ENCODE data around the gene NRTN. TPM values are rescaled to one million over a fixed set of nuclear protein-coding genes. Genes with fewer than 3 reads are reported as not detected.

The NRTN gene
- total and polyA plus RNA-seq, 4 donors, result 0.23 to 3.3 (median 1.4) TPM

DNA sequence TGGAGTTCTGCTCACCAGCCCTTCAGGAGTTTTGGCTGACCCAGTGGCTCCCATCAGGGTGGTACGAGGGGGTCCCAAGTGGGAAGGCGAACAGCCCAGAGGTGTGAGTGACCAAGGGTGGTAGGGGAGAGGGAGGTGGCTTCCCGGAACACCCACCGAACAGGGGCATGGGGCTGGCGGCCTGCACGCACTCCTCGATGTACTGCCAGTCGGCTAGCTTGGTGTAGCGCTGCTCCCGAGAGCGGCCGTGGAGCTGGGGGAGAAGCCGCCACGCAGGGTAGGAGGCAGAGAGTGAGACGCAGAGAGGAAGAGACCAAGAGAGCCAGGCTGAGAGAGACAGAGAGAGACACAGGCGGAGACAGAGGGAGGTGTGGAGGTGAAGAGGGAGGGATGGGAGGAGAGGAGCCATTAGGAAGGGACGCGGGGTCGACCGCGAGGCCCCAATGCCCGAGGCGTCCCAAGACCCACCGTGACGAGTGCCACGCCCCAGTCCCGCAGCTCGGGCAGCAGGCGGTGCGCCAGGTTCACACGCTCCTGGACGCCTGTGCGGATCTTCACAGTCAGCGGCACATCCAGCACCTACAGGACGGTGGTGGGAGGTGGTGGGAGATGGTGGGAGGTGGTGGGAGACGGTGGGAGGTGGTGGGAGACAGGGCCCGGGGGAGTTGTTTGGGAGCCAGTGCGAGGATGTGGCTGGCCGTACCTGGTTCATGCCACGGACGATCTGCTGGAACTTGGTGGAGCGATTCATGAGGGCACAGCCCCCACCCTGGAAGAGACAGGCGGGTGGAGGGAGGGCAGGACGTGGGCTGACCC is 18.1 kb upstream of the NRTN start:
- WGBS, 2 donors, result 92 to 94% methylated on average over 41 to 44 of the region's 44 CpGs
- Histone ChIP-seq H3K4me3 (no peak overlapping the region), H3K36me3 (ENCODE audit: control insufficient read depth in 4 of 4, insufficient read depth in 4 of 4, low read length in 4 of 4) (peaks cover 13 to 74% (median 22%) of the 10 kb centered on the region in 4 donors), H3K4me1 (ENCODE audit: control insufficient read depth in 5 of 5, insufficient read depth in 5 of 5, low read length in 5 of 5) (peaks cover 0 to 6% (median 4%) of the 10 kb centered on the region in 5 donors), H3K27ac (ENCODE audit: low read depth in 1 of 2, low read length in 1 of 2) (no peak overlapping the region), H3K9me3 (ENCODE audit: control insufficient read depth in 4 of 4, insufficient read depth in 3 of 4, low read length in 3 of 4) (peaks cover 0 to 2% (median 0%) of the 10 kb centered on the region in 4 donors), H3K9ac (ENCODE audit: insufficient read depth in 1 of 2, low read length in 2 of 2) (no peak overlapping the region), H3K27me3 (ENCODE audit: control insufficient read depth in 3 of 3, insufficient read depth in 3 of 3, low read length in 2 of 3) (no peaks in the 10 kb centered on the region)
- TF ChIP-seq, protein P1, sequence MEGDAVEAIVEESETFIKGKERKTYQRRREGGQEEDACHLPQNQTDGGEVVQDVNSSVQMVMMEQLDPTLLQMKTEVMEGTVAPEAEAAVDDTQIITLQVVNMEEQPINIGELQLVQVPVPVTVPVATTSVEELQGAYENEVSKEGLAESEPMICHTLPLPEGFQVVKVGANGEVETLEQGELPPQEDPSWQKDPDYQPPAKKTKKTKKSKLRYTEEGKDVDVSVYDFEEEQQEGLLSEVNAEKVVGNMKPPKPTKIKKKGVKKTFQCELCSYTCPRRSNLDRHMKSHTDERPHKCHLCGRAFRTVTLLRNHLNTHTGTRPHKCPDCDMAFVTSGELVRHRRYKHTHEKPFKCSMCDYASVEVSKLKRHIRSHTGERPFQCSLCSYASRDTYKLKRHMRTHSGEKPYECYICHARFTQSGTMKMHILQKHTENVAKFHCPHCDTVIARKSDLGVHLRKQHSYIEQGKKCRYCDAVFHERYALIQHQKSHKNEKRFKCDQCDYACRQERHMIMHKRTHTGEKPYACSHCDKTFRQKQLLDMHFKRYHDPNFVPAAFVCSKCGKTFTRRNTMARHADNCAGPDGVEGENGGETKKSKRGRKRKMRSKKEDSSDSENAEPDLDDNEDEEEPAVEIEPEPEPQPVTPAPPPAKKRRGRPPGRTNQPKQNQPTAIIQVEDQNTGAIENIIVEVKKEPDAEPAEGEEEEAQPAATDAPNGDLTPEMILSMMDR (IDR thresholded peaks at IDR 0.05; ENCODE audit: control extremely low read depth, extremely low read depth), result no peak
- DNase-seq, result no peak
- ATAC-seq (ENCODE audit: insufficient read depth, low FRiP score), result no peak

DNA sequence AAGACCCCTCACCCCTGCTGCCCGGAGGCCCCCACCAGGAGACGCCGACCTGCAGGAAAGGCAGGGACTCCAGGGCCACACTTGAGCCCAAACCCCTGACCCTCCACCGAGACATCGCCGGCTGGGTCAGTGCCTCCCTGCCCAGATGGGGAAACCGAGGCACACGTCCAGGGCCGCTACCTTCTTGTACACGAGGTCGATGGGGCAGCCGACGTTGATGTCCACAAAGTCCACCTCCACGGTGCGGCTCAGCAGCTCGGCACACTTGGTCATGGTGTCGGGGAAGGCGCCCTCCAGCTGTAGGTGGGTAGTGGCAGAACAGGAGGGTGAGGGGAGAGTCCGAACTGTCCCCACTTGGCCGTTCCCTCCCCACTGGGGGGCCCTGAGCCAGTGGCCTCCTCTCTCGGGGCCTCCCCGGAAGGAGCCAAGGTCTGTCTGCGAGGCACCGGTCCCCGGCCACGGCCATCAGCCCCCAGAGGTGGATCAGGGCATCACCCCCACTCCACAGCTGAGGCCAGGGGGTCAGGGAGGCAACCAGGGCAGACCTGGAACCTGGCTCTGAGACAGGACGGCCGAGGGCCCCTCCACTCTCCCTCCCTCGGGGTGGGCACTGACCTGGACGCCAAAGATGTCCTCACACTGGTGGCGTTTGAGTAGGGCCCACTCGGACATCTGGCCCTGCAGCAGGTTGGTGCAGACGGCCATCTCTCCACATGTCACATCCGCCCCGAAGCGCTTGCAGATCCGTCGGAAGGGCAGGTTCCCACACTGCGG is 17.3 kb upstream of the NRTN start:
- Histone ChIP-seq H3K9me3 (ENCODE audit: control insufficient read depth in 4 of 4, insufficient read depth in 3 of 4, low read length in 3 of 4) (peaks cover 0 to 2% (median 0%) of the 10 kb centered on the region in 4 donors), H3K27ac (ENCODE audit: low read depth in 1 of 2, low read length in 1 of 2) (peak overlapping the region in 1 of 2 donors; percentile 5), H3K27me3 (ENCODE audit: control insufficient read depth in 3 of 3, insufficient read depth in 3 of 3, low read length in 2 of 3) (no peaks in the 10 kb centered on the region), H3K36me3 (ENCODE audit: control insufficient read depth in 4 of 4, insufficient read depth in 4 of 4, low read length in 4 of 4) (peaks cover 13 to 71% (median 22%) of the 10 kb centered on the region in 4 donors), H3K9ac (ENCODE audit: insufficient read depth in 1 of 2, low read length in 2 of 2) (no peak overlapping the region), H3K4me1 (ENCODE audit: control insufficient read depth in 5 of 5, insufficient read depth in 5 of 5, low read length in 5 of 5) (peaks cover 0 to 6% (median 4%) of the 10 kb centered on the region in 5 donors), H3K4me3 (no peak overlapping the region)
- 95% methylated on average over 36 to 39 of the region's 39 CpGs for WGBS, 2 donors
- ATAC-seq (ENCODE audit: insufficient read depth, low FRiP score) (no peak), DNase-seq (no peak)
- TF ChIP-seq, protein P1 (IDR thresholded peaks at IDR 0.05; ENCODE audit: control extremely low read depth, extremely low read depth), result no peak

DNA sequence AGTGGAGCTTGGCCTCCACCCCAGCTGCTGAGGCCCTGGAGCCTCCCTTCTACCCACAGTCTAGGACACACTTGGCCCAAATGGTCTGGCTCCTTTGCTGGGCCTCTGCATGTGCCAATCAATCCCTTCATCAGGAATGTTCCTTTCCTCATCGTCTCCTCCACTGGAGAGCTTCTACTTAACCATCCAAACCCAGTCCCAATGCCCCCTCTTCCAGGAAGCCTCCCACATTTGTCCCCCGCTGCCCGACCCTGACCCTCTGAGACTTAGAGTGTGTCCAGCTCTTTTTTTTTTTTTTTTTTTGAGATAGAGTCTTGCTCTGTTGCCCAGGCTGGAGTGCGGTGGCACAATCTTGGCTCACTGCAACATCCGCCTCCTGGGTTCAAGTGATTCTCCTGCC is 16.4 kb upstream of the NRTN start:
- H3K9ac ChIP-seq (ENCODE audit: insufficient read depth in 1 of 2, low read length in 2 of 2), result no peak overlapping the region
- no peak for DNase-seq
- H3K9me3 ChIP-seq (ENCODE audit: control insufficient read depth in 4 of 4, insufficient read depth in 3 of 4, low read length in 3 of 4), result peaks cover 0 to 2% (median 0%) of the 10 kb centered on the region in 4 donors
- no peak for ATAC-seq (ENCODE audit: insufficient read depth, low FRiP score)
- TF ChIP-seq, protein P1 (IDR thresholded peaks at IDR 0.05; ENCODE audit: control extremely low read depth, extremely low read depth), result no peak
- no peaks in the 10 kb centered on the region for H3K27me3 ChIP-seq (ENCODE audit: control insufficient read depth in 3 of 3, insufficient read depth in 3 of 3, low read length in 2 of 3)
- H3K4me1 ChIP-seq (ENCODE audit: control insufficient read depth in 5 of 5, insufficient read depth in 5 of 5, low read length in 5 of 5), result peaks cover 0 to 6% (median 4%) of the 10 kb centered on the region in 5 donors
- WGBS, 2 donors, result 94 to 95% methylated on average over 5 of the region's 5 CpGs
- no peak overlapping the region for H3K4me3 ChIP-seq
- peaks cover 13 to 64% (median 22%) of the 10 kb centered on the region in 4 donors for H3K36me3 ChIP-seq (ENCODE audit: control insufficient read depth in 4 of 4, insufficient read depth in 4 of 4, low read length in 4 of 4)
- H3K27ac ChIP-seq (ENCODE audit: low read depth in 1 of 2, low read length in 1 of 2), result no peak overlapping the region
